HG02970 (cell line): ENCODE measurements around the gene PODN.

Experiments used
- ATAC-seq: cut with Tn5 transposase; IDR thresholded peaks from one replicate; pipeline ENCODE4 v1.9.1; 2021; ENCODE audit warnings: mild to moderate bottlenecking, moderate library complexity, moderate number of reproducible peaks; ENCODE audit not compliant: unreplicated experiment, low FRiP score

PODN gene

DNA sequence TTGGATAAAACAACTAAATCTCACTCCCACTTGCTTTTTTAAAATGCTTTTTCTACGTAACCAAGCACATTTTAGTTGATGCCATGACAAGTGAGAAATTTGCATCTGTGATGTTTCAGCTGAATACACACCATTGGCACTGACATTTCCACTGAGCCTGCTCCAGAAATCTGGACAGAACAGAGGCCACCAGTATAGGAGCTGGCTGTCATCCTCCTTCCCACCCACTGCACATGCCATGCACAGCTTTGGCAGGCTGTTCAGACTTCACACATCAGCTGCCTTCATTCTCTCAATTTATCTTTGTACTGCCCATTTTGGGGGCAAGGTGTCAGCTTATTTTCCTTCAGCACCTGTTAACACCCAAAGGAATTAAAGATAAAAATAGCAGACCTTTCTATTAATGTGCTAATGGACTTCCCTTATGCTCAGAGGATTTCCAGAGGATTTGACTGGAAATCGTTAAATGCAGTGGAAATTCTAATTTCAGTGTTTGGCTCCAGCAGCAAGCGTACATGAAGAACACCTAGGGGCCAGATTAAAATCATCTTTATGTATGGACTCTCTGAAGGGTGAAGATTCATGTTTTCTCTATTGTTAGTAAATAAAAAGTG lies 12.9 kb upstream of the PODN start:
- no peak for ATAC-seq

DNA sequence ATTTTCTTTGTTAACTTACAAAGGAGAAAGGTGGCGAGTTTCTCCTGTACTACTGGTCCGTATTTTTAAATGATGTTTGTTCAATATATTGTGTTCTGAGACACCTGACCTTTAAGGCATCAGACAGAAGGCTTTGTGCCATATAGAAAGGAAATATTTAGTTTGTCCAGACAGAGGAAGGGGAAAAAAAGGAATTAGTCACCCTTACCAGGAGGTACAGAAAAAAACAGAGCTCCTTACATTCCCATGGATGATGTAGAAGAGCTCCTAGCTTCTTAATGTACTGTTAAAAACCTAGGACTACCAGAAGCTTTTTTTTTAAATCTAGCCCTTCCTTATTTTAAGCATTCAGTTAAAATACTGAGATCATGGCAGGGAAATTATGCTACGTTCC lies 12.4 kb upstream of the PODN start:
- ATAC-seq: no peak

DNA sequence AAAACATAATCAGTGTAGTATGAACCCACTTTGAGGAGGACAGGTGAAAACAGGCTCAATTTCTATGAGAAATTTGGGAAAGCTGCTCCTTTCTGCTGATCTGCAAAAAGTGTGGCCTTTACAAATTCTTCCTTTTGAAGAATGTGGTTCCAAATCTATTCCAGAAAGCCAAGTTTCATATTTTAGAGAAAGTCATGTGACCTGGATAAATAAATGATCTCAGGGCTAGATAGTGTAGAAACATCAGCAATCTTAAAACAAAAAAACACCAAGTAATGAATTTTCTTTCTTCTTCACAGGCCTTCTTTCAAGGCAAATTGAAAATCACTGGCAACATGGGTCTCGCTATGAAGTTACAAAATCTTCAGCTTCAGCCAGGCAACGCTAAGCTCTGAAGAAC lies 11.7 kb upstream of the PODN start:
- no peak for ATAC-seq

DNA sequence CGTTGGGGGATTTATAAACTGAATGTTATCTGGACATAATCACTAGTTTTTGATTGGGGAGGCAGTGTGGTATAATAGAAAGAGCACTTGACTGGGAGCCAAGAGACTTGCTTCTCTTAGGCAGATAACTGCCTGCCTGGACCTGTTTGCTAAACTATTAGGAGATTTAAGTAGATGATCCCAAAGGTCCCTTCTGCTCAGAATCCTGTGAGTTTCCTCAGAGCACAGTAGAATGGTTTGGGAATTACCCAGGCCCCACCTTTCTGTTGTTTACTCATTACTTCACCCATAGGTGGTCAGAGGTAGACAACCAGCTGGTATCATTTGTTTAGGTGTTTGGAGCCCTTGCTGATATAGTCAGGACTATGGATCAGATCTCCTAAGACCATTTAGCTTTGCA lies 10.3 kb upstream of the PODN start:
- no peak for ATAC-seq

DNA sequence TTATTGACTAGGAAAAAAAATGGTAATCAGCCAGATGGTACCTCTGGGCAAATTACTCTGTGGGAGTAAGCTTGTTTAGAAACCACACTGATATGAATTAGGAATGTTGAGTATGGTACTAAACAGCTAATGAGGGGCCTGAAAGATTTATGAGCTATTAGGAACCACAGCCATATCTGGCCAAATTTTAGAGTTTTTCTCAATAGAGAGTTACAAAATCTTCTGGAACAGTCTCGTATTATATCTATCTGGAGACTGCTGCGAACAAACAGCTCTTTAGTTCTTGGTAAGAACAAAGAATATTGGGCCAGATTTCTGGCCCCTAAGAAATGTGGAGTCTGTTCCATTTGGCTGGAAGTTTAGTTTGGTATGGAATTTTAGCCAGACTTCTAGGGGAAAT lies 4.9 kb upstream of the PODN start:
- ATAC-seq: no peak

DNA sequence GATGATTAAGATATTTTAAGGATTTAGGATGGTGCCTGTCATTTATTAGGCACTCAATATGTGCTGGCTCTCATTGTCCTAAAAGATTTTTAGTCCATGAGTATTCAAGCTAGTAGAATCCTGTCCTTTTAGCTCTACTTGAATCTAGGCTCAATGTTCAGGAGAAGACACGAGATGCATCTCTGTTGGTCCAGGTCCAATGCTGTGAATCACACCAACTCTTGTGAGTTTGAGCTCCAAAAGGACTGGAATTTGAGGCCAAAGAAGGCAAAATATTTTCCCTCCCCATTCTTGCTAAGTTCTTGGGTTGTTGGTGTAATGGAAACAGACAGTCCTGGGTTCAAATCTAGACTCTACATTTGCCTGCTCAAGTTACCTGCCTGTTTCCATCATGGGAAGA lies 1.4 kb upstream of the PODN start:
- no peak for ATAC-seq

DNA sequence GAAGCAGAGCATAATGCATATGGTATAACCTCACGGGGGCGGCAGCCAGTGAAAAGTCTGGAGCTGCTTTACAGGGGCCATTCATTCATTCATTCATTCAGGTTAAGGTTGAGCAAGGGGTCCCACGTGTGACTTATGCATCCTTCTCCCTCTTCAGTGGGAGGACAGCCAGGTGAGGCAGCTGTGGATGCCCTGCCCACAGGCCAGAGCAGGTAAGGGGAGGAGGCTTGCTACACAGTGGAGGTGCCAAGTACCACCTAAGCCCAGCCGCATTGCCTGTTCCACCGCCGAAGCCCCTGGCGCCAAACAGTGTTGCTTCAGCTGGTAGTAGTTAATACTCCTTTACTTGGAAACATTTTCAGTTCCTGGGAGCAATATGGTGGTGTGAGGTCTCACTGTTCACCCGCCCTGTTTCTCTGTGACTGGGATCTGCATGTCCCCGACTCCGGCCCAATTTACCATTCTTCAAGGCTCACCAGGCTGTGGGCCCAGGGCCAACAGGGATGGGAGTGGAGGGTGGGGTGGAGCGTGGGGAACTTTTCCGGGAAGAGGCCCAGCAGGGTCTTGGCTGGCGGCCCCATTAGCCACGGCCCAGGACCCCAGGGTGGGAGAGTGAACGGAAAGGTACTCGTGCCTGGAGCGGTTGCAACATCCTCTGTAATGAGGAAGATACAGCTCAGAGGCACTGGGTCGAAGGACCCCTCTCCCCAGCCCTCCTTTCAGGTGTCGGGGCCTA lies 722 bp upstream of the PODN start:
- no peak for ATAC-seq

DNA sequence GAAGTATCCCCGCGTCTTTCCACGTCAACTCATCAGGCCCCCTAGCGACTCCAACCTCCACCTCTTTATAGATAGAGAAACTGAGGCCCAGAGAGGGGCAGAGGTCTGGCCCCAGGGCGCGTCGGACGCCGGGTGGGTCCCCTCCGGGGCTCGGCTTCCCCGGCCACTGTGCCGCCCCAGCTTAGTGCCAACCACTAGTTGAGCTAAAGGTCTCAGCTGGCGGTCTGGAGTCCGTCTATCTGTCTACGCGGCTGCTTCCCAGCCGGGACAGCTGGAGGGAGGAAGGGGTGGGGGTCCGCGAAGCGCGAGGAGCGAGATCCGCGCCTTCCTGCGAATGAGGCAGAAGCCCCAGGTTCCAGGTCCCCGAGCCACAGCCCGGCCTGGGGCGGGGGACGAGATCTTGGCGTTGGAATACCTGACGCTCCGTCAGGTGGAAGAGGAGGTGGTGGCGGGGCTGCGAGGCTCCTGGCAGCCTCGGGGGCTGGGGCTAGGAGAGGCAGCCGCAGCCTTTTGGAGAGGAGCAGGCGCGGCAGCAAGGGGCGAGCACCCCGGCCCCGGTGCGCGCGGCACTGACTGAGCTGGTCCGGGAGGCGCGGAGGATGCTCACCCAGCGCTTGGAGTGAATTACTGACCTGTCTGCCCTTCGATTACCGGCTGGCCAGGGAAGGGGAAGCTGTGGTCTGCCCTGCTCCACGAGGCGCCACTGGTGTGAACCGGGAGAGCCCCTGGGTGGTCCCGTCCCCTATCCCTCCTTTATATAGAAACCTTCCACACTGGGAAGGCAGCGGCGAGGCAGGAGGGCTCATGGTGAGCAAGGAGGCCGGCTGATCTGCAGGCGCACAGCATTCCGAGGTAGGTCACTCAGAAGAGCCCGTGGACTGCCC lies 937 bp downstream of the PODN start:
- ATAC-seq: no peak

DNA sequence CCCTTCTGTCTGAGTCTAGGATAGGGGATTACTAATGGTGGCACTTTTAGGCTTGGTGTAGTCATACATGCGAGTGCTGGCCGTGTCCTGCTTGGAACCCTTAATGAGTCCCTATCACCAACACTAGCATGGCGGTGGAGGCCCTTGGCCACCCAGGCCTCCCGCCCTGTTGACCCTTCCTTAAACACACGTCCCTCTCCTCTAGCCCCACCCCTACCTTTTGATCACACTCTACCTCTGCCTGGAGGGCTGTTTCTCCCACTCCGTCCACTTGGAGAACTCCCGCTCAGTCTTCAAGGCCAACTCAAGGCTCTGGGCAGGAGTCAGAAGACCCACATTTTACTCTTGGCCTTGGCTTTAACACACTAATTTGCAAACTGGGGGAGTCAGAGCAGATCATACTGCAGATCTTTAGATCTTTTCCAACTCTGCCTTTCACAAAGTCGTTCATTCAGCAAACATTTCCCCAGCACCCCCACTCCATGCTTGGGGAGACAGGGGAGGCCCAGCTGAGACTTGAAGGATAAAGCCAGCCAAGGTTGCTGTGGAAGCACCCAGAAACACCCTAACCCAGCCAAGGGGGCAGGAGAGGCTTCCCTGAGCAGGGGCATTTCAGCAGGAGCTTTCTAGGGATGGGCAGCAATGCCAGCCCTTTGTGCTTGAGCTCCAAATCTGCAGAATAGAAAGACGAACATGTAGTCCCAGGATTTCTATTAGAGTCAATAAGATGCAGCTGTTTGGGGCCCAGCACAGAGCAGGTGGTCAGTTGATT lies 1.9 kb downstream of the PODN start:
- ATAC-seq: no peak

DNA sequence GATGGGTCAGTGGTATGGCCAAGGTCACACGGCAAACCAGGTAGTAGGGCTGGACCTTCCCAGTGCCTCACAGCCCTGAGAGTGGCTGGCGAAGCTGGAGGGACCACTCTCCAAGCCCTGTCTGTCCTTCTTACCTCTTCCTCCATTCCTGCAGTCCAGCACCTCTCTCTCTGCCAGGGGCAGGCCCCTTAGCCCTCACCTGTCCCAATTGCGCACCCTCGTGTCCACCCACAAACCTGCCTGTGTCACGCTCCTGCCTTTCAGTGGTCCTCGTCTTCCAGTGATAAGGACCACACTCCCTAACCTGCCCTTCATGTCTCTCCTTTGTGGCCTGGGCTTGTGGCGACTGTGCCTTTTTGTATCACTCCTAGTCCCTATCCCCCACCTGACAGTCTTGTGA lies 3.4 kb downstream of the PODN start:
- no peak for ATAC-seq

DNA sequence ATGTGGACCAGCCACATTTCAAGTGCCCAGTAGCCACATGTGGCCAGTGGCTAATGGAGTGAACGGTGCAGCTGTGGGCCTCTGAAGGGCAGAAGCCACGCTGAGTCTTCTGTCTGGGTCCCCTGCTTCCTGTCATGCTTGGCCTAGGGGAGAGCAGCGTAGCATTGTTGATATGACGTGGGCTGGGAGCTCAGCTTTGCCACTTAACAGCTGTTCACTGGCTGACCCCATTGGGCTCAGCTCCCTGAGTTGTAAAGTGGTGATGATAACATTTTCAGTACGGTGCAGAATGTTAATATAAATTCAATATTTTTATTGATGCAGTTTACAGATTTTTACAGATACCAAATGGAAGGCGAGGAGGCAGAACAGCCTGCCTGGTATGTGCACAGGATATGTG lies 4.5 kb downstream of the PODN start:
- ATAC-seq: no peak

DNA sequence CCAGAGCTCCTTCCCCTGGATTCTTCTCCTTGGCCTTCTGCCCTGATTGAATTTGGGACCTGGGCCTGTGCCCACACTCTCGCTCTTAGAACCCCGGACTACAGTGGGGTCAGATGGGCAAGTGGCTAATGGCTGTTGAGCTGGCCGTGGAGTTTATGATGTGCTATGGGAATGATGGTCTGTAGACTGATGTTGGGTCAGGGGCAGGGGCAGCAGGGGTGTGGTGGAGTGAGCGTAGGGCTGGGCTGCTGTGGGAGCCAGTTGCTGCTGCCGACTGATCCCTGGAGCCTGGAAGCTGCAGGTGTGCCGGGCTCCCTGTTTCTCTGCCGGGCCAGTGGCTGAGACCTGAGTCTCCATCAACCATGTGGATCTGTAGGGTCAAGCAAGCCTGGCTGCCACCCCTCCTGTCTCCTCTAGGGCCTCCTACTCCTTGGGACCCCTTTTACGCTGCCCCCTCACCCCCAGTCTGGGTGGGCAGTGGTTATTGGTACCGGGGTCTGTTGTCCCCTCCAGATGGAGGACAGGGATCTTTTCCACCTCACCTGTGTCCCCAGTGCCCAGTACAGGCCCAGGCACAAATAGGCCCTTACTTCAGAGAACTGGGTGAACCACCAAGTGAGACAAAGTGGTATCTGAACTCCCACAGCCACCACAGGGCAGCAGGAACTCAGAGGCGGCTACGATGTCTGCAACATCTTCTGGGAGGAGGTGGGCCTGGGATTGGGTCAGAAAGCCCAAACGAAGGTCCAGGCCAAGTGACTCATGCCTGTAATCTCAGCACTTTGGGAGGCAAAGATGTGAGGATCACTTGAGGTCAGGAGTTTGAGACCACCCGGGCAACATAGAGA lies 5.1 kb downstream of the PODN start:
- ATAC-seq: no peak

DNA sequence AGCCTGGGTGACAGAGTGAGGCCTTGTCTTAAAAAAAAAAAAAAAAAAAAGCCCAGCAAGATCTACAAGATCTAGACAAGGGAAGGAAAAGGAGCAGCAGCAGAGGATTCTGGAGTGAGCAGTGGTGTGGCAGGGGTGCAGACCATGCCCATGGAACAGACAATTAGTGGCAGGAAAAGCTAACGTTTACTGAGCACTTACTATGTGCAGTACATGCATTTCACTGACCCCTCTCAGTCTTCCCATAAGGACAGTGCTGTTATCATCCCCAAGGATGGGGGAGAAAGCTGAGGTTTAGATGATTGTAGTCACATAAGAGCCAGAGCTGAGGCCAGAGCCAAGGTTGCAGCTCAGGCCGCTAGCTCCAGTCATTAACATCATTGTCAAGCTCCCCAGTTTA lies 5.9 kb downstream of the PODN start:
- no peak for ATAC-seq

DNA sequence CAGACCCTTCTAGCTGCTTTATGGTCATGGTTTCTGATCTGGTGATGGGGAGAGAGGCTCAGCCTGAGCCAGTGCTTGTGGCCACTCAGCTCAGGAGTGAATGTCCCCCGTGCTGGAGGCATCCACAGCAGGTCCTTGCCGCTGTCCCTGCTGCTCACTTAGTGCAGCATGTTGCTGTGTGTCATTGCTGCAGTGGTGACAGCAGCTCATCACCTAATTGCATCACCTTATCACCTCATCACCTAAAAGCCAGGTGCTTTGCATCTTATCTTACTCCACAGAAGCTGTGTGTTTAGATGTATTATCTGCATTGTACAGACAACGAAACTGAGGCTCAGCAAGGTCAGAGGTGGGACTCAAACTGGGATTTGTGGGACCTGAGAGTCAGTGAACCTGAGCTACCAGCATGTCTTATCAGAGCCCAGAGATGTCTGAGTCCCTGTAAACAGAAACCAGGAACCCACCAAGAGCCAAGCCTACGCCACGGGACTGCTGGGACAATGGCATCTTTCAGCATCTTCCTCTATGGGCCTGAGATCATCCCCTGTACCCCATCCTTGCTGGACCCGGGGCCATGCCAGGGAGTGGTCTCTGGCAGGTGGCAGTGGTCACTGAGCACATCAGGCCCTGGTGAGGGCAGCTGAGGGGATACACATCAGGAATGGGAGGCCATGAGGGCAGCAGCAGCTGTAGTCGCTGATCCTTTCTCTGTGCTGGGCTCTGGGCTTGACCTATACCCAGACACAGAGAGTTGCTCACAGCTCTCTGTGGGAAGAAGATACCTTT lies 6.5 kb downstream of the PODN start:
- ATAC-seq: no peak

DNA sequence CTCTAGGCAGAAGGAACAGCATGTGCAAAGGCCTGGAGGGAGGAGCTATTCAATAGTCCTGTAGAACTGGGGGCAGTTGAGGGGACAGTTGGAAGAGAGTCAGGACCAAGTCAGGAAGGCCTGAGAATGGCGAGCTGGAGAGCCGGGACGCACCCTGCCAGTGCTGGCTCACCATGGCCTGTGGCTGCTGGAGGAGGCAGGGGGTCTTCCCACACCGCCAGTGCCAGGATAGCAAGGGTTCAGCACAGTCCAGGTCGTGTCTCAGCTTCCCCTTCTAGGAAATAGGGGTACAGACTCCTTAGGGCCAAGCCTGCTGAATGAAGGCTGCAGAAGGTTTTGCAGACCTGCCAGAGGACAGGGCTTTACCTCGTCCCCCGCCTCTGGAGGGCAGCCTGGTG lies 7.3 kb downstream of the PODN start:
- no peak for ATAC-seq

DNA sequence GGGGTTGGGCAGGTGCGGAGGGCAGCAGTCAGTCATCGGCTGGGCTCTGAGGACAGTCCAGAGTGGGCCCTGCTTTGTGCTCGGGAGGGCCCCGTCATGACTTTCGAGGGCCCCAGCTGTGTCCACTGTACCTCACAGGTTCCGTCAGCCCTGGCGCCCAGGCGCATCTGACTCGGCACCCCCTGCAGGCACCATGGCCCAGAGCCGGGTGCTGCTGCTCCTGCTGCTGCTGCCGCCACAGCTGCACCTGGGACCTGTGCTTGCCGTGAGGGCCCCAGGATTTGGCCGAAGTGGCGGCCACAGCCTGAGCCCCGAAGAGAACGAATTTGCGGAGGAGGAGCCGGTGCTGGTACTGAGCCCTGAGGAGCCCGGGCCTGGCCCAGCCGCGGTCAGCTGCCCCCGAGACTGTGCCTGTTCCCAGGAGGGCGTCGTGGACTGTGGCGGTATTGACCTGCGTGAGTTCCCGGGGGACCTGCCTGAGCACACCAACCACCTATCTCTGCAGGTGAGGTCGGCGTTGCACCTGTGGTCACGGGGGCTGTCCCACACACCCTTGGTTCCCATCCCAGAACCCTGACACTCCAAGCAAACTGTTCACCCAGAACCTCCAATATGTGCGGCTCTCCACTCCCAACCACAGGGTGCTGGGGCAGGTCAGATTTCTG lies 7.8 kb downstream of the PODN start:
- no peak for ATAC-seq

DNA sequence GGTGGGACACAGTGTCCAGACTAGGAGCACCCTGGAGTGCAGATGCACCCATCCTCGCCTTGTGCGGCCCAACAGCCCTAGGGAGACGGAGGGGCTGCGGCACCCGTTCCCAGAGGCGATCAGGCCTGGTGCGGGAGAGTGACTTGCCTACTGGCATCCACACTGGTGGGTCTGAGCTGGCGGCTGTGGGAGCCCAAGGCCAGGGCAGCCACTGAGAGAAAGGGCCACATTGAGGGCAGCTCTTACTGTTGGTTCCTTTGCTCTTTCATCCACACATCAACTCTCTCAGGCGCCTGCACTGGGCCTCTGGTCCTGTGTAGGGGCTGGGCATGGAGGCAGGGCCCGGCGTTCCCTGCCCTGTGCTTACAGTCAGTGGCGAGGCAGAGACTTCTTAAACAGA lies 8.6 kb downstream of the PODN start:
- no peak for ATAC-seq

DNA sequence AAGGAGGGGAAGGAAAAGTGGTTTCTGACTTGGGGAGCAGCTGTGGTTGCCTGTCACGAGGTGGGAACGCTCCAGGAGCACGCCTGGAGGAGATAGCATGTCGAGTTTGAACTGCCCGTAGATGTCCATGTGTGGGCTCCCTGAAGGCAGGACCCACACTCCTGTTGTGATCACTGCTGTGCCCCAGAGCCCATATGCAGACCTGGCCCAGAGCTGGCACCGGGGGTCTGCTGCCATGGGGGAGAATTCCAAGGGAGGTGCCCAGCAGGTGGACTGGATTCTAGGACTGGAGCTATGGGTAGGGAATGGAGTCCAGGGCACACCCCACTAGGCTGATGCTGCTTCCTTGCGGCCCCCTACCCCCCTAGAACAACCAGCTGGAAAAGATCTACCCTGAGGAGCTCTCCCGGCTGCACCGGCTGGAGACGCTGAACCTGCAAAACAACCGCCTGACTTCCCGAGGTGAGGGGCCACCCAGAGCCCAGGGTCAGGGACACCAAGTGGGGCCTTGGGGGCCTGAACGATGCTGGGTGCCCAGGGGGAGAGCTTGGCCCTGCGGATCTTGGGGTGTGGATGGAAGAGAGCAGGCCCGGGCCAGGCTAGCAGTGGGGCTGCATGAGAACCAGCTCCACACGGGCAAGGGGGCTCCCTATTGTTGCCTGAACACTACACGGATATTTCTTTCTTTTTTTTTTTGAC lies 9.3 kb downstream of the PODN start:
- ATAC-seq: no peak
